ENCODE data around the gene RNF31.

DNA sequence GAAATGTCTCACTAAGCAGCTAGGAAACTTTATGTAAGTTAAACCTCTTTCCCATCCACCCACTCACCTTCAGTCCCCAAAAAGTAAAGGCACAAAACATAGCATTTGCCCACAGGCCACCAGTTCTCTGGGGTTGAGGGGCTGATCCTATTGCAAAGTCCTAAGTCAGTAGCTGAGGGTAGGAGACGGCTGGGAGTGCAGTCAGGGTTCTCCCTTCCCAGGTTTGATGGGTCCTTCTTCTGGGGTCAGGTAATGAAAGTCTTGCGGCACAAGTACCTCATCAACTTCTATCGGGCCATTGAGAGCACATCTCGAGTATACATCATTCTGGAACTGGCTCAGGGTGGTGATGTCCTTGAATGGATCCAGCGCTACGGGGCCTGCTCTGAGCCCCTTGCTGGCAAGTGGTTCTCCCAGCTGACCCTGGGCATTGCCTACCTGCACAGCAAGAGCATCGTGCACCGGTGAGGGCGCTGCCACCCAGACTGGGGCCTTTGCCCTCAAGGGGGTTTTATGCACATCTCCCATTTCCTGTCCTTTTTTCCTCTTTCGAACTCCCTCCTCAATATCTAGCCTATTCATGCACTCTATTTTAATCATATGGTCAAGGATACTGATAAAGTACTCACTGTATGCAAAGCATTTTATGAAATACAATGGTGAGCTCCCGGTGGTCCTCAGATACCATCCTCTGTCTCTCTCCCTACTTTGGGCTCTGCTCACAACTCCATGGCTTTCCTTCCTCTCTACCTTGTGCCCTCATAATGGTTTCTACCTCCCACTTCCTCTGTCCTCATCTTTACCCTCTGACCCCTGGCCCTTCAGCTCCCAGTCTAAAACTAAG, 59.2 kb downstream of the RNF31 start:
- TF ChIP-seq CTCF (IDR thresholded peaks at IDR 0.05) = no peak
- TF ChIP-seq RCOR1 (IDR thresholded peaks at IDR 0.05; ENCODE audit: low read depth, low read length) = no peak
- no peak for TF ChIP-seq POLR2A (IDR thresholded peaks at IDR 0.05; ENCODE audit: low read length)
- TF ChIP-seq RFX5 (IDR thresholded peaks at IDR 0.05) = no peak
- no peak for TF ChIP-seq SMC3 (IDR thresholded peaks at IDR 0.05)
- TF ChIP-seq ZC3H11A (IDR thresholded peaks at IDR 0.05) = no peak
- no peak for TF ChIP-seq FOSL2 (IDR thresholded peaks at IDR 0.05)
- no peak for TF ChIP-seq FOSL2 (CRISPR knock-in tag; IDR thresholded peaks at IDR 0.05)
- no peak for TF ChIP-seq HOXB5 (CRISPR knock-in tag; IDR thresholded peaks at IDR 0.05)
- TF ChIP-seq CHD2 (IDR thresholded peaks at IDR 0.05; ENCODE audit: low read length, partially characterized antibody) = no peak
- TF ChIP-seq CEBPB (IDR thresholded peaks at IDR 0.05) = no peak
- no peak for TF ChIP-seq CHD4 (IDR thresholded peaks at IDR 0.05; ENCODE audit: borderline replicate concordance)
- no peak for TF ChIP-seq RAD21 (conservative IDR thresholded peaks at IDR 0.05 in 1 of 2, IDR thresholded peaks at IDR 0.05 in 1 of 2)
- no peak for TF ChIP-seq NPAS2 (CRISPR knock-in tag; IDR thresholded peaks at IDR 0.05; ENCODE audit: borderline replicate concordance)
